HEK293T (cell line): Measurements from ENCODE around the gene SPATA1.

ENCODE experiments used
- ARNT ChIP-seq: fragments of 450-650 bp; IDR thresholded peaks from 2 replicates; pipeline ENCODE4 v1.6.1; 2017; ENCODE audit warnings: mild to moderate bottlenecking
- ELF4 ChIP-seq: fragments of 450-650 bp; IDR thresholded peaks from 2 replicates; pipeline ENCODE4 v1.6.1; 2017; ENCODE audit warnings: antibody characterized with exemption
- FOXK2 ChIP-seq: fragments of 450-650 bp; IDR thresholded peaks from 2 replicates; pipeline ENCODE4 v1.6.1; 2016; ENCODE audit warnings: mild to moderate bottlenecking
- FOXM1 ChIP-seq: fragments of 450-650 bp; IDR thresholded peaks from 2 replicates; pipeline ENCODE4 v1.6.1; 2017; ENCODE audit warnings: mild to moderate bottlenecking, borderline replicate concordance
- PKNOX1 ChIP-seq: fragments of 450-650 bp; IDR thresholded peaks from 2 replicates; pipeline ENCODE4 v1.6.1; 2016
- SUZ12 ChIP-seq: fragments of 450-650 bp; IDR thresholded peaks from 2 replicates; pipeline ENCODE4 v1.6.1; 2016; ENCODE audit warnings: mild to moderate bottlenecking
- TARDBP ChIP-seq: fragments of 450-650 bp; IDR thresholded peaks from 2 replicates; pipeline ENCODE4 v1.6.1; 2016

- TF ChIP-seq SUZ12 (no peak), ELF4 (no peak), ARNT (no peak), TARDBP (no peak), FOXK2 (no peak), FOXM1 (no peak), PKNOX1 (no peak)
Measured at GRCh38 chr1:84462118-84462517, 44.1 kb upstream of the SPATA1 start.
